Heart left ventricle (tissue), 16 donors: ENCODE data around the gene SIN3B. TPM values are rescaled to one million over a fixed set of nuclear protein-coding genes. Genes with fewer than 3 reads are reported as not detected.

Experiments
- ATAC-seq, 4 donors: fragments of 200-7000 bp; cut with Tn5 transposase; one replicate each; pipeline ENCODE4 v1.9.1; 2020 to 2022; ENCODE audit warnings: moderate library complexity in 4 of 4, mild to moderate bottlenecking in 3 of 4, moderate number of reproducible peaks in 1 of 4
- DNase-seq, 5 donors: peaks; one replicate each; pipeline ENCODE4 v3.0.0-alpha.2; 2020
- H3K27ac ChIP-seq, 12 donors: fragments of 200-600 bp; sonication (generic) in 4 of 12; one replicate each; pipeline versions ENCODE4 v1.5.0 to v1.8.0; 2016 to 2022; ENCODE audit warnings: mild to moderate bottlenecking in 2 of 12
- H3K27me3 ChIP-seq, 9 donors: fragments of 200-600 bp; sonication (generic) in 2 of 9; one replicate each; pipeline versions ENCODE4 v1.5.1 to v1.8.0; 2016 to 2022; ENCODE audit warnings: mild to moderate bottlenecking in 3 of 9
- H3K36me3 ChIP-seq, 9 donors: fragments of 200-600 bp; sonication (generic) in 2 of 9; one replicate each; pipeline versions ENCODE4 v1.5.0 to v1.8.0; 2018 to 2022; ENCODE audit warnings: mild to moderate bottlenecking in 2 of 9
- H3K4me1 ChIP-seq, 12 donors: fragments of 200-600 bp; sonication (generic) in 4 of 12; one replicate each; pipeline versions ENCODE4 v1.5.0 to v1.8.0; 2016 to 2022; ENCODE audit warnings: mild to moderate bottlenecking in 3 of 12
- H3K4me3 ChIP-seq, 12 donors: fragments of 200-600 bp; sonication (generic) in 4 of 12; one replicate each; pipeline versions ENCODE4 v1.5.0 to v1.8.0; 2017 to 2022; ENCODE audit warnings: mild to moderate bottlenecking in 9 of 12, moderate library complexity in 4 of 12
- H3K9me3 ChIP-seq, 12 donors: fragments of 200-600 bp; sonication (generic) in 4 of 12; one replicate each; pipeline versions ENCODE4 v1.5.0 to v1.8.0; 2016 to 2022; ENCODE audit warnings: mild to moderate bottlenecking in 1 of 12
- CTCF ChIP-seq, 12 donors: fragments of 200-600 bp; sonication (generic) in 4 of 12; IDR thresholded peaks; one replicate each; pipeline versions ENCODE4 v1.5.0 to v1.8.0; 2018 to 2022; ENCODE audit warnings: antibody characterized with exemption in 12 of 12, mild to moderate bottlenecking in 5 of 12
- POLR2A ChIP-seq, 2 donors: fragments of 450-650 bp; IDR thresholded peaks; one replicate each; pipeline ENCODE4 v1.6.1; 2017; ENCODE audit warnings: antibody characterized with exemption in 2 of 2, mild to moderate bottlenecking in 2 of 2, moderate library complexity in 2 of 2
- WGBS, 4 donors: extraction: QIAGEN DNeasy Blood & Tissue Kit in 2 of 4; methylation state at CpG; one replicate each; pipeline versions ENCODE4 v1.1.5 to v1.1.7; 2013 to 2018; 5-methylcytosine and 5-hydroxymethylcytosine counted together
- intact Hi-C, 10 donors: fragments of 100-400 bp; cut with DNase I; formaldehyde crosslinking; loops; one replicate each; pipeline versions ENCODE4 v1.11.1 to v1.14.2; 2022
- polyA plus RNA-seq, 2 donors: library from polyadenylated mRNA; stranded (reverse); fragments of 200-250 nt; gene quantifications; one replicate each; pipeline ENCODE4 v1.2.3, GENCODE V29; 2013
- total RNA-seq, 9 donors: library from RNA; depleted of rRNA in 2 of 9; stranded (reverse); fragments of >200 nt in 2 of 9; fragmentation: NEBNext Ultra II Directional in 3 of 9; extraction: Animal tissue kit (Norgen Biotek cat#: 25700) in 3 of 9; gene quantifications; one replicate each; pipeline versions ENCODE4 v1.1.0 to v1.2.4, GENCODE V29; 2016 to 2023
- donor health status: ischemic (EF 13 %, LVEDD 7.1; RV severe dilation, severe dysfunction).
- donor health status: healthy with polysubstance abuse.
- donor health status: DM: no; HTN: yes; CAD: no.
- donor health status: DM: no; HTN: no; CAD: no.
- donor health status: ischemic (EF 25% LVEDD 6.9; RV normal size, moderate dysfunction).
- donor health status: ischemic (EF 25% LVEDD 5.7; RV mildly dilated, moderate dysfunction).
- donor health status: healthy.
- donor health status: DM: yes; HTN: yes; CAD: no.
- donor health status: ischemic (EF 35%, LVEDD 5.7; RV mildly dilated, moderate dysfunction).
- donor health status: nonischemic (EF 11% LVEDD 7.7; RV severe dilation, severe dysfunction).
- donor health status: DM: yes; HTN: yes; CAD: no.
- donor health status: PGD.
- donor health status: ischemic (EF 29% LVEDD 5.4; RV normal size, mild dysfunction).
- donor health status: nonischemic (EF 23%, LVEDD 6.1; RV moderate dilation, normal function).

Gene SIN3B
- total and polyA plus RNA-seq, 11 donors, result 15.2 to 36.6 (median 24.6) TPM

DNA sequence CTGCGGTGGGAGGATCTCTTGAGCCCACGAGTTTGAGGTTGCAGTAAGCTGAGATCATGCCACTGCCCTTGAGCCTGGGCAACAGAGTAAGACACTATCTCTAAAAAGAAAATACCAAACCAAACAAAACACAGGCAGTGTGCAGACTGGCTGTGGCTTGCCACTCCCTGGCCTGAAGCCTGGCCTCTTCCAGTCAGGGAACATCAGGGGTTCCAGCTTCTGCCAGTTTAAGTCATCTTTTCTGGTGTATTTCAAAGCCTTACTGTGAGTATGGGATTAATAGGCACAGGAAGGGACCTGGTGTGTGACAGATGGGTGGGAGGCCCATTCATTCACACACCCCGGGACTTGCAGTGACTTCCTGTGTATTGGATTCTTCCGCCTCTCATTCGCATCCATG lies 32.6 kb downstream of the SIN3B start:
- H3K4me3 ChIP-seq, result no peak overlapping the region
- no peaks in the 10 kb centered on the region for H3K27me3 ChIP-seq
- DNase-seq (no peak), ATAC-seq (no peak)
- H3K4me1 ChIP-seq, result peaks cover 0 to 17% (median 0%) of the 10 kb centered on the region in 12 donors
- no peak for TF ChIP-seq CTCF (IDR thresholded peaks at IDR 0.05)
- no peak for TF ChIP-seq POLR2A (IDR thresholded peaks at IDR 0.05)
- no peaks in the 10 kb centered on the region for H3K9me3 ChIP-seq
- intact Hi-C loops, result no loop called here
- peaks cover 5 to 79% (median 61%) of the 10 kb centered on the region in 9 donors for H3K36me3 ChIP-seq
- 93 to 96% (median 93%) methylated on average over 5 of the region's 5 CpGs for WGBS, 4 donors
- no peak overlapping the region for H3K27ac ChIP-seq

DNA sequence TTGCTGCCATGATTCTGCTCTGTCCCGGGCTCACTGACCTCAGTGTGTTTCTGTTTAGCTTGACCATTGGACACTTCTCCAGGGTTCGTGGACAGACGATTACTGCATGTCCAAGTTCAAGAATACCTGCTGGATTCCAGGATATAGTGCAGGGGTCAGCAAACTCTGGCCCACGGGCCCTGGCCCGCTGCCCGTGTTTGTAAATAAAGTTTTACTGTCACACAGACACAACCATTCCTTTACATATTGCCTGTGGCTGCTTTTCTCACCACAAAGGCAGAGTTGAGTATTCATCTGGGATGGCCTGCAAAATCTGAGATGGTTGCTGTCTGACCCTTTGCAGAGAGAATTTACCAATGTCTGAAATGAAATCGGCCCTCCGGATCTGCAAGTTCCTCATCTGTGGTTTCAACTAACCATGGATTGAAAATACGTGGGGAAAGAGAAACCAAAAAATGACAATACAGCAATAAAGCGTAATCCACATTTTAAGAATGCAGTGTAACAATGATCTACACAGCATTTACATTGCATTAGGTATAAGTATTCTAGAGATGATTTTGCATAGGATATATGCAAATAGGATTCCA lies 33.7 kb downstream of the SIN3B start:
- no peaks in the 10 kb centered on the region for H3K9me3 ChIP-seq
- H3K36me3 ChIP-seq, result peaks cover 8 to 85% (median 66%) of the 10 kb centered on the region in 9 donors
- H3K4me1 ChIP-seq, result peaks cover 0 to 17% (median 0%) of the 10 kb centered on the region in 12 donors
- 91 to 94% (median 91%) methylated on average over 10 of the region's 10 CpGs for WGBS, 4 donors
- no peak overlapping the region for H3K27ac ChIP-seq
- intact Hi-C loops, result no loop called here
- H3K27me3 ChIP-seq, result no peaks in the 10 kb centered on the region
- DNase-seq (no peak), ATAC-seq (no peak)
- TF ChIP-seq POLR2A (IDR thresholded peaks at IDR 0.05) (no peak), CTCF (IDR thresholded peaks at IDR 0.05) (no peak)
- no peak overlapping the region for H3K4me3 ChIP-seq

- Histone ChIP-seq H3K4me3 (no peak overlapping the region), H3K9me3 (no peaks in the 10 kb centered on the region), H3K36me3 (peaks cover 8 to 99% (median 95%) of the 10 kb centered on the region in 9 donors), H3K4me1 (peaks cover 0 to 16% (median 0%) of the 10 kb centered on the region in 12 donors), H3K27me3 (no peaks in the 10 kb centered on the region), H3K27ac (no peak overlapping the region)
- DNase-seq (no peak), ATAC-seq (no peak)
- TF ChIP-seq POLR2A (IDR thresholded peaks at IDR 0.05) (no peak), CTCF (IDR thresholded peaks at IDR 0.05) (no peak)
- intact Hi-C loops, result no loop called here
- WGBS, 4 donors, result 81 to 93% (median 89%) methylated on average over 5 to 10 of the region's 10 CpGs
These were observed 38.0 kb downstream of the SIN3B start for GRCh38 chr19:16867211-16867610.

- intact Hi-C loops, result no loop called here
- H3K27ac ChIP-seq, result no peak overlapping the region
- H3K36me3 ChIP-seq, result peaks cover 6 to 99% (median 92%) of the 10 kb centered on the region in 9 donors
- H3K9me3 ChIP-seq, result no peaks in the 10 kb centered on the region
- no peaks in the 10 kb centered on the region for H3K27me3 ChIP-seq
- TF ChIP-seq CTCF (IDR thresholded peaks at IDR 0.05) (no peak), POLR2A (IDR thresholded peaks at IDR 0.05) (no peak)
- 93 to 97% (median 95%) methylated on average over 20 of the region's 20 CpGs for WGBS, 4 donors
- DNase-seq (peak in 1 of 5 donors; percentile 44), ATAC-seq (no peak)
- no peak overlapping the region for H3K4me3 ChIP-seq
- H3K4me1 ChIP-seq, result peaks cover 0 to 15% (median 4%) of the 10 kb centered on the region in 12 donors
These were observed 39.4 kb downstream of the SIN3B start for GRCh38 chr19:16868423-16869130.
